GM12878 (cell line): ENCODE results near the gene COASY. TPM values are rescaled to one million over a fixed set of nuclear protein-coding genes. Genes with fewer than 3 reads are reported as not detected.
A peak's percentile ranks its signal among the peaks of the same experiment; 100 is the strongest.

Experiments
- BHLHE40 ChIP-seq, 2 experiments: fragments of 450-650 bp in 1 of 2; IDR thresholded peaks; 2 replicates each; pipeline ENCODE4 v1.6.1; 2011 to 2017; ENCODE audit warnings: low read depth in 2 of 2, borderline replicate concordance in 1 of 2, improper control_type of control experiment in 1 of 2, low read length in 1 of 2, mild to moderate bottlenecking in 1 of 2
- CREB1 ChIP-seq: IDR thresholded peaks from 2 replicates; pipeline ENCODE4 v1.6.1; 2012; ENCODE audit warnings: low read depth, mild to moderate bottlenecking, inconsistent platforms
- E2F4 ChIP-seq: IDR thresholded peaks from 2 replicates; pipeline ENCODE4 v1.6.1; 2012; ENCODE audit warnings: low read depth, low read length, improper control_type of control experiment
- FOXK2 ChIP-seq: fragments of 450-650 bp; IDR thresholded peaks from 2 replicates; pipeline ENCODE4 v1.6.1; 2017; ENCODE audit warnings: mild to moderate bottlenecking, moderate library complexity
- GATAD2B ChIP-seq: fragments of 450-650 bp; conservative IDR thresholded peaks from 2 replicates; pipeline ENCODE4 v1.6.1; 2017; ENCODE audit warnings: low read depth, mild to moderate bottlenecking, moderate library complexity
- HCFC1 ChIP-seq: fragments of 150-350 bp; IDR thresholded peaks from 2 replicates; pipeline ENCODE4 v1.6.1; 2014; ENCODE audit warnings: low read length
- HDAC2 ChIP-seq: fragments of 200-600 bp; sonication (generic); IDR thresholded peaks from 2 replicates; pipeline ENCODE4 v1.6.1; 2017
- IRF5 ChIP-seq: fragments of 450-650 bp; IDR thresholded peaks from 2 replicates; pipeline ENCODE4 v1.6.1; 2017; ENCODE audit warnings: borderline replicate concordance
- MXI1 ChIP-seq: fragments of 150-350 bp; IDR thresholded peaks from 2 replicates; pipeline ENCODE4 v1.6.1; 2011; ENCODE audit warnings: low read depth, mild to moderate bottlenecking, inconsistent platforms, low read length, improper control_type of control experiment
- MYB ChIP-seq: fragments of 150-350 bp; IDR thresholded peaks from 2 replicates; pipeline ENCODE4 v1.6.1; 2014; ENCODE audit warnings: mild to moderate bottlenecking, low read depth, low read length, borderline replicate concordance
- PML ChIP-seq: IDR thresholded peaks from 2 replicates; pipeline ENCODE4 v1.6.1; 2012; ENCODE audit warnings: low read length, inconsistent platforms
- POLR2AphosphoS5 ChIP-seq: IDR thresholded peaks from 2 replicates; pipeline ENCODE4 v1.6.1; 2011; ENCODE audit warnings: mild to moderate bottlenecking, low read length, inconsistent platforms
- POU2F2 ChIP-seq: IDR thresholded peaks from 3 replicates; pipeline ENCODE4 v1.6.1; 2011; ENCODE audit warnings: low read depth, mild to moderate bottlenecking, low read length, borderline replicate concordance
- RUNX3 ChIP-seq: IDR thresholded peaks from 2 replicates; pipeline ENCODE4 v1.6.1; 2012; ENCODE audit warnings: low read length, inconsistent platforms
- SIX5 ChIP-seq: IDR thresholded peaks from 2 replicates; pipeline ENCODE4 v1.6.1; 2011; ENCODE audit warnings: mild to moderate bottlenecking, low read depth, low read length, moderate library complexity; ENCODE audit not compliant: severe bottlenecking
- SMAD1 ChIP-seq: fragments of 450-650 bp; IDR thresholded peaks from 2 replicates; pipeline ENCODE4 v1.6.1; 2018; ENCODE audit warnings: mild to moderate bottlenecking, low read depth; ENCODE audit not compliant: partially characterized antibody
- TCF12 ChIP-seq: IDR thresholded peaks from 2 replicates; pipeline ENCODE4 v1.6.1; 2011; ENCODE audit warnings: low read depth, mild to moderate bottlenecking, low read length
- TCF3 ChIP-seq: IDR thresholded peaks from 2 replicates; pipeline ENCODE4 v1.6.1; 2012; ENCODE audit warnings: low read depth, mild to moderate bottlenecking, low read length, borderline replicate concordance; ENCODE audit not compliant: insufficient read depth
- YBX1 ChIP-seq: fragments of 450-650 bp; IDR thresholded peaks from 2 replicates; pipeline ENCODE4 v1.6.1; 2016; ENCODE audit warnings: antibody characterized with exemption
- ZBTB4 ChIP-seq: fragments of 450-650 bp; formaldehyde crosslinking; IDR thresholded peaks from 2 replicates; pipeline ENCODE4 v1.4.0; 2022; ENCODE audit warnings: mild to moderate bottlenecking, moderate library complexity
- polyA plus RNA-seq, 11 experiments: library from polyadenylated mRNA; depleted of rRNA in 4 of 11; unstranded in 6 of 11; stranded (reverse) in 5 of 11; fragments of >200 nt; fragmentation: Nextera tagmentation in 4 of 11; fragmentation: Illumina TruSeq in 1 of 11; extraction: Ambion mirVana in 4 of 11; extraction: Trizol in 1 of 11; gene quantifications; 1 replicate in 1 of 11; 2 replicates in 10 of 11; pipeline versions ENCODE4 v1.2.1 to v1.2.3, GENCODE V29; 2011 to 2016; ENCODE audit warnings: inconsistent platforms in 2 of 11, missing spikeins in 2 of 11, low read depth in 1 of 11
- total RNA-seq, 4 experiments: library from RNA; depleted of rRNA in 3 of 4; stranded (reverse); fragments of >200 nt in 3 of 4; fragmentation: Illumina TruSeq in 1 of 4; extraction: Trizol in 1 of 4; gene quantifications; 2 replicates each; pipeline versions ENCODE4 v1.2.1 to v1.2.3, GENCODE V29; 2013 to 2021

Gene COASY
- total and polyA plus RNA-seq, 10 of the 15 experiments (the other 5 are each of a cell fraction or from before 2014, with no cell fraction given), result 18.6 to 93.9 (median 43.2) TPM

GRCh38 chr17:42609182-42609813 lies 47.4 kb downstream of the COASY start, which contains the start of the genes RETREG3 and TUBG1 (continued):
- TF ChIP-seq SMAD1 (no peak), TCF3 (0 out of 2 replicates have a peak, but pooled peaks have one; percentile 20), FOXK2 (peak; percentile 51; the same call in 1 of the 2 replicates), ZBTB4 (CRISPR knock-in tag) (no peak), E2F4 (0 out of 2 replicates have a peak, but pooled peaks have one; percentile 53), YBX1 (no peak), CREB1 (0 out of 2 replicates have a peak, but pooled peaks have one; percentile 41), GATAD2B (no peak; the same call in 1 of the 2 replicates), RUNX3 (peak; percentile 65; the same call in 1 of the 2 replicates), POLR2AphosphoS5 (peak; percentile 89), SIX5 (peak; percentile 18), MXI1 (peak; percentile 70), IRF5 (0 out of 2 replicates have a peak, but pooled peaks have one; percentile 35), MYB (no peak), HDAC2 (no peak), PML (peak; percentile 66; the same call in 1 of the 2 replicates), POU2F2 (peak; percentile 25; the same call in 2 of the 3 replicates), TCF12 (peak; percentile 24; the same call in 1 of the 2 replicates), BHLHE40 (IDR thresholded peaks at IDR 0.05; ENCODE audit: borderline replicate concordance in 1 of 2, low read depth in 2 of 2, low read length in 1 of 2) (peak; percentile 39 to 73; a peak in 3 of 4 replicates), HCFC1 (peak; percentile 68)
- TF ChIP-seq, all 136 proteins: peak for 41
